Measurements from ENCODE around the gene NHERF1. TPM values are rescaled to one million over a fixed set of nuclear protein-coding genes. Genes with fewer than 3 reads are reported as not detected.

The NHERF1 gene
- polyA plus RNA-seq, 1 of the 3 experiments (the other 2 are of a cell fraction) = 40.1 TPM

GRCh38 chr17:74746376-74746775, 2.1 kb upstream of the NHERF1 start:
- TF ChIP-seq RXRA (IDR thresholded peaks at IDR 0.05; ENCODE audit: borderline replicate concordance, low read depth) = no peak
- TF ChIP-seq POLR2AphosphoS5 (IDR thresholded peaks at IDR 0.05; ENCODE audit: low read depth, low read length) = no peak
- TF ChIP-seq USF1 (IDR thresholded peaks at IDR 0.05; ENCODE audit: borderline replicate concordance, low read depth) = no peak
- TF ChIP-seq RCOR1 (IDR thresholded peaks at IDR 0.05; ENCODE audit: low read length) = no peak
- no peak for TF ChIP-seq GABPA (IDR thresholded peaks at IDR 0.05; ENCODE audit: low read depth)
- no peak for TF ChIP-seq RFX5 (IDR thresholded peaks at IDR 0.05; ENCODE audit: low read length)
- no peak for TF ChIP-seq ZBTB33 (IDR thresholded peaks at IDR 0.05; ENCODE audit: borderline replicate concordance, low read depth)
- no peak for TF ChIP-seq EP300 (IDR thresholded peaks at IDR 0.05; ENCODE audit: borderline replicate concordance in 1 of 2, low read depth in 1 of 2, low read length in 1 of 2)
- TF ChIP-seq CTCF (IDR thresholded peaks at IDR 0.05) = no peak
- 81% methylated on average over 5 of the region's 5 CpGs for WGBS (ENCODE audit: low lambda C conversion rate)
- Histone ChIP-seq H3K27ac (ENCODE audit: low read depth in 2 of 2, low read length in 1 of 2) (no peak overlapping the region), H3K4me2 (no peak overlapping the region), H3K27me3 (ENCODE audit: insufficient read depth) (no peaks in the 10 kb centered on the region), H3K79me2 (ENCODE audit: insufficient read depth) (peaks cover 16% of the 10 kb centered on the region), H2AFZ (ENCODE audit: low read depth) (no peak overlapping the region), H3K9me2 (no peaks in the 10 kb centered on the region), H3F3A (replicated peaks; ENCODE audit: insufficient read depth) (peaks cover 14% of the 10 kb centered on the region), H3K9me3 (no peaks in the 10 kb centered on the region), H4K20me1 (ENCODE audit: insufficient read depth) (no peaks in the 10 kb centered on the region), H3K36me3 (replicated peaks in 1 of 2; ENCODE audit: control insufficient read depth in 1 of 2, insufficient read depth in 2 of 2, low read length in 1 of 2) (no peaks in the 10 kb centered on the region), H3K4me1 (ENCODE audit: control insufficient read depth in 1 of 2, insufficient read depth in 2 of 2, low read depth in 1 of 2, low read length in 1 of 2) (peaks cover 0 to 23% of the 10 kb centered on the region in 2 experiments; a peak in 1 of 4 replicates), H3K4me3 (ENCODE audit: low read depth in 2 of 2, low read length in 1 of 2) (no peak overlapping the region), H3K9ac (no peak overlapping the region)
- ChIA-PET CTCF (interaction anchor here (0.7 to 21.6 kb wide), 14 partner anchors 10 to 378 kb away, joined by 3 to 1361 read pairs (median 6); partner anchors contain the start of genes CD300H, GRIN2C, NAT9 and RAB37), POLR2A (interaction anchor here (1.2 to 3.1 kb wide), 4 partner anchors 15 to 26 kb away, joined by 4 to 20 read pairs (median 6); no protein-coding TSS in a partner anchor)
- DNase-seq = no peak

- CTCF ChIA-PET = interaction anchor here (0.7 to 21.6 kb wide), 10 partner anchors 10 to 379 kb away, joined by 3 to 1361 read pairs (median 22); partner anchors contain the start of genes CD300H, GRIN2C, NAT9 and RAB37
- POLR2A ChIA-PET = interaction anchor here (1.2 to 3.1 kb wide), 3 partner anchors 20 to 25 kb away, joined by 4 to 20 read pairs (median 5); no protein-coding TSS in a partner anchor
These were observed 1.5 kb upstream of the NHERF1 start for GRCh38 chr17:74746922-74747321.

More at GRCh38 chr17:74746922-74747321, 1.5 kb upstream of the NHERF1 start:
- Histone ChIP-seq H3K27me3 (ENCODE audit: insufficient read depth) (no peaks in the 10 kb centered on the region), H3K9ac (no peak overlapping the region), H3K4me1 (ENCODE audit: control insufficient read depth in 1 of 2, insufficient read depth in 2 of 2, low read depth in 1 of 2, low read length in 1 of 2) (peaks cover 0 to 29% of the 10 kb centered on the region in 2 experiments; a peak in 1 of 4 replicates), H2AFZ (ENCODE audit: low read depth) (no peak overlapping the region), H3K9me2 (no peaks in the 10 kb centered on the region), H3K9me3 (no peaks in the 10 kb centered on the region), H4K20me1 (ENCODE audit: insufficient read depth) (no peaks in the 10 kb centered on the region), H3K79me2 (ENCODE audit: insufficient read depth) (peaks cover 16% of the 10 kb centered on the region), H3K36me3 (replicated peaks in 1 of 2; ENCODE audit: control insufficient read depth in 1 of 2, insufficient read depth in 2 of 2, low read length in 1 of 2) (no peaks in the 10 kb centered on the region), H3K4me3 (ENCODE audit: low read depth in 2 of 2, low read length in 1 of 2) (no peak overlapping the region), H3K27ac (ENCODE audit: low read depth in 2 of 2, low read length in 1 of 2) (no peak overlapping the region), H3K4me2 (no peak overlapping the region), H3F3A (replicated peaks; ENCODE audit: insufficient read depth) (peaks cover 14% of the 10 kb centered on the region)
- no peak for DNase-seq
- WGBS (ENCODE audit: low lambda C conversion rate) = 75% methylated on average over 6 of the region's 6 CpGs
- TF ChIP-seq EZH2phosphoT487 (IDR thresholded peaks at IDR 0.05; ENCODE audit: borderline replicate concordance, low read depth) = no peak
- no peak for TF ChIP-seq MEF2A (IDR thresholded peaks at IDR 0.05; ENCODE audit: borderline replicate concordance, low read depth)
- TF ChIP-seq TAF1 (IDR thresholded peaks at IDR 0.05; ENCODE audit: borderline replicate concordance, low read depth, low read length) = no peak
- no peak for TF ChIP-seq FOXM1 (IDR thresholded peaks at IDR 0.05; ENCODE audit: low read depth)
- no peak for TF ChIP-seq YY1 (IDR thresholded peaks at IDR 0.05; ENCODE audit: low read depth)
- TF ChIP-seq CTCF (IDR thresholded peaks at IDR 0.05) = no peak
- no peak for TF ChIP-seq IRF3 (IDR thresholded peaks at IDR 0.05; ENCODE audit: low read depth, low read length)
- no peak for TF ChIP-seq POLR2AphosphoS5 (IDR thresholded peaks at IDR 0.05; ENCODE audit: low read depth, low read length)
- TF ChIP-seq GATA2 (CRISPR knock-in tag; IDR thresholded peaks at IDR 0.05) = no peak
- no peak for TF ChIP-seq ELF1 (IDR thresholded peaks at IDR 0.05)
- no peak for TF ChIP-seq NFIC (IDR thresholded peaks at IDR 0.05; ENCODE audit: borderline replicate concordance)

All from SK-N-SH (cell line).